ENCODE results near the gene SPAG16.

- TF ChIP-seq CTCF (IDR thresholded peaks at IDR 0.05; ENCODE audit: insufficient read depth, low read length, poor library complexity, severe bottlenecking) (no peak), EZH2phosphoT487 (conservative IDR thresholded peaks at IDR 0.05; ENCODE audit: low read length) (no peak)
Measured at GRCh38 chr2:213868526-213868925, 584.3 kb downstream of the SPAG16 start.
